Effector memory CD4-positive, alpha-beta T cell (primary cell): Measurements from ENCODE around the gene MEG3.

Experiments
- DNase-seq, 3 donors: peaks; one replicate each; pipeline ENCODE4 v3.0.0-alpha.2; 2020
- H3K27ac ChIP-seq: 2 replicates; pipeline ENCODE4 v1.7.0; 2013; ENCODE audit warnings: mild to moderate bottlenecking, low read length, moderate library complexity; ENCODE audit not compliant: insufficient read depth, poor library complexity, severe bottlenecking
- H3K27me3 ChIP-seq: replicated peaks from 2 replicates; pipeline ENCODE4 v1.7.0; 2013; ENCODE audit warnings: mild to moderate bottlenecking, low read length; ENCODE audit not compliant: insufficient read depth, control insufficient read depth, poor library complexity, severe bottlenecking
- H3K36me3 ChIP-seq: 2 replicates; pipeline ENCODE4 v1.7.0; 2013; ENCODE audit warnings: mild to moderate bottlenecking, low read length, moderate library complexity; ENCODE audit not compliant: control insufficient read depth, insufficient read depth
- H3K4me1 ChIP-seq: 2 replicates; pipeline ENCODE4 v1.7.0; 2013; ENCODE audit warnings: low read length, mild to moderate bottlenecking; ENCODE audit not compliant: control insufficient read depth, insufficient read depth, poor library complexity, severe bottlenecking
- H3K4me3 ChIP-seq: 2 replicates; pipeline ENCODE4 v1.7.0; 2013; ENCODE audit warnings: low read length, low read depth, mild to moderate bottlenecking; ENCODE audit not compliant: insufficient read depth, poor library complexity, severe bottlenecking
- H3K9me3 ChIP-seq: 2 replicates; pipeline ENCODE4 v1.7.0; 2013; ENCODE audit warnings: mild to moderate bottlenecking, low read length, moderate library complexity; ENCODE audit not compliant: control insufficient read depth

Gene MEG3

GRCh38 chr14:100903134-100903468, 77.2 kb downstream of the MEG3 start:
- no peak overlapping the region for H3K4me3 ChIP-seq
- peaks cover 5% of the 10 kb centered on the region for H3K27me3 ChIP-seq

GRCh38 chr14:100903672-100904185, 77.8 kb downstream of the MEG3 start, which contains the start of gene RTL1:
Gene RTL1 (minus strand): TSS chr14:100903722. CDS start chr14:100884788, 18,934 bp downstream.
- Histone ChIP-seq H3K4me1 (no peaks in the 10 kb centered on the region), H3K27ac (no peak within 1 kb of the TSS), H3K27me3 (peaks cover 5% of the 10 kb centered on the region), H3K36me3 (no peaks in the 10 kb centered on the region), H3K9me3 (no peaks in the 10 kb centered on the region), H3K4me3 (no peak within 1 kb of the TSS)
- DNase-seq, result no peak

More at GRCh38 chr14:100903134-100903468, 77.2 kb downstream of the MEG3 start:
- H3K27ac ChIP-seq, result no peak overlapping the region
- no peaks in the 10 kb centered on the region for H3K36me3 ChIP-seq
- H3K4me1 ChIP-seq, result no peaks in the 10 kb centered on the region
- DNase-seq, result no peak
- H3K9me3 ChIP-seq, result no peaks in the 10 kb centered on the region

GRCh38 chr14:100904307-100905087, 78.6 kb downstream of the MEG3 start:
- Histone ChIP-seq H3K4me1 (no peaks in the 10 kb centered on the region), H3K4me3 (no peak overlapping the region), H3K36me3 (no peaks in the 10 kb centered on the region), H3K27ac (no peak overlapping the region), H3K27me3 (peaks cover 3% of the 10 kb centered on the region), H3K9me3 (no peaks in the 10 kb centered on the region)
- DNase-seq, result no peak

DNA sequence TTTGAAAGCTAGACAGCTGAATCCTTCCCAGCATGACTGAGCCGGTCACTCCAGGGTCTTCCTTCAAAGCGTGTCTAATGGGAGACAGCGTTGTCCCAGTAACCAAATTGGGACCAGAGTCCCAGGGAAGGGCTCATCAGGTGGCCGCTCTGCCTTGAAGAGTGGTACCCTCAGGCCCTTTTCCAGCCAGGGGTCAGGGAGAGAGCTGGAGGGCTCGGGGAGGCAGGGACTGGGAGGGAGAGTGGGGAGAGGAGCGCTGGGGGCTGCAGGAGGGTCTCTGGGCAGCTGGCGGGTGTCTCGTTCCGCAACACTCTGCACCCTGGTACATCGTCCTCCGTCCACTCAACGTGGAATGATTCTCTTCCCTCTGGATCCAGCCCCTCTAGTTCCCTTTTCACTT, 79.2 kb downstream of the MEG3 start:
- H3K27ac ChIP-seq, result no peak overlapping the region
- H3K27me3 ChIP-seq, result no peaks in the 10 kb centered on the region
- no peak for DNase-seq
- no peak overlapping the region for H3K4me3 ChIP-seq
- H3K36me3 ChIP-seq, result no peaks in the 10 kb centered on the region
- H3K9me3 ChIP-seq, result no peaks in the 10 kb centered on the region
- no peaks in the 10 kb centered on the region for H3K4me1 ChIP-seq

DNA sequence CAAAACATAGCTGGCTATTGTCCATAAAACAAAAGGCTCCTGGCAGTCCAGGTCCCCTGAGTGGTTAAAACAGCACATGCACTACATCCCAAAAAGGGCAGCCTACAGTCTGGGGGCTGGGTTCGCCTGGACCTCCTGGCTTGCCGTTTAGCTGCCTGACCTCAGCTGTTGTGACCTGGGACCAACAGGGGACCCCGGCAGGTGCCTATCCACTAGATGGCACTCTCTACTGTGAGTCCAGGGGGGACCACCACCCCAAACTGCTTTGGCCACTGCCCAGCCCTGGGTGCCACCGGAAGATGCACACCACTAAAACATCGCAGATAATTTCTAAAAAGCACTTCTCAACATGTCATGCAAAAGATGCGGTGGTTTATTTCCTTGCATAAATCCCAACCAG, 80.5 kb downstream of the MEG3 start:
- no peak for DNase-seq
- H3K4me3 ChIP-seq, result no peak overlapping the region
- no peaks in the 10 kb centered on the region for H3K27me3 ChIP-seq
- H3K27ac ChIP-seq, result no peak overlapping the region
- no peaks in the 10 kb centered on the region for H3K4me1 ChIP-seq
- no peaks in the 10 kb centered on the region for H3K9me3 ChIP-seq
- no peaks in the 10 kb centered on the region for H3K36me3 ChIP-seq

GRCh38 chr14:100907240-100907639, 81.3 kb downstream of the MEG3 start:
- H3K4me1 ChIP-seq, result no peaks in the 10 kb centered on the region
- no peaks in the 10 kb centered on the region for H3K9me3 ChIP-seq
- H3K27ac ChIP-seq, result no peak overlapping the region
- no peak overlapping the region for H3K4me3 ChIP-seq
- no peaks in the 10 kb centered on the region for H3K27me3 ChIP-seq
- DNase-seq, result no peak
- no peaks in the 10 kb centered on the region for H3K36me3 ChIP-seq

DNA sequence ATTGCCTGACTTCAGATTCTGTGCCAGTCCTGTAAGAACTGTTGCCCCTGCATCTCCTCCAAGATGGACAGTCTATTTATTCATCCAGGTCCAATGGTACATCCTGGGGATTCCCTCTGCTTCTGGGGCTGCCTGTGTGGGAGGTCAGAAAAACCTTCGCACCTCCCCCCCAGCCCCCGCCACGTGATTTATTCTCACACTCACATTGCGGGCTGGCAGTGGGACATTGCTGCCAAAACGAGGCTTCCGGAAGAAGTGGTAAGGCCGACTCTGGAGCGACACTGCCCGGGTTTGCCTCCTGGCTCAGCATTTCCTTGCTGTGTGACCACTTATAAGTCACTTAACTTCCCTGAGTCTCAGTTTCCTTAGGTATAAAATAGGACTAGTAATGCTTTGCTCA, 83.5 kb downstream of the MEG3 start:
- Histone ChIP-seq H3K4me1 (no peaks in the 10 kb centered on the region), H3K27ac (no peak overlapping the region), H3K9me3 (no peaks in the 10 kb centered on the region), H3K27me3 (no peaks in the 10 kb centered on the region), H3K4me3 (no peak overlapping the region), H3K36me3 (no peaks in the 10 kb centered on the region)
- no peak for DNase-seq
